Measurements from ENCODE around the gene NMNAT3.

- TF ChIP-seq ZFP30 (CRISPR knock-in tag; IDR thresholded peaks at IDR 0.05) (no peak), PATZ1 (CRISPR knock-in tag; IDR thresholded peaks at IDR 0.05; ENCODE audit: borderline replicate concordance) (no peak), CREB5 (CRISPR knock-in tag; IDR thresholded peaks at IDR 0.05; ENCODE audit: low read depth) (no peak), TSHZ2 (CRISPR knock-in tag; IDR thresholded peaks at IDR 0.05) (no peak), ZFP3 (CRISPR knock-in tag; IDR thresholded peaks at IDR 0.05) (no peak), ISL1 (CRISPR knock-in tag; IDR thresholded peaks at IDR 0.05) (no peak), ARNTL (CRISPR knock-in tag; IDR thresholded peaks at IDR 0.05; ENCODE audit: borderline replicate concordance, low read depth) (no peak), RARB (CRISPR knock-in tag; IDR thresholded peaks at IDR 0.05) (no peak), OSR1 (CRISPR knock-in tag; IDR thresholded peaks at IDR 0.05) (no peak), CSRNP3 (CRISPR knock-in tag; IDR thresholded peaks at IDR 0.05) (no peak)
Measured at GRCh38 chr3:139647866-139648435, 29.8 kb downstream of the NMNAT3 start.

Data from SK-N-SH treated with all-trans-retinoic acid at 6 μM for 48 hours (cell line).